WERI-Rb-1 (cell line): ENCODE data around the gene PIK3R3.

Source experiments
- DNase-seq: peaks from one replicate; pipeline ENCODE4 v3.0.0-alpha.2; 2020
- H3K27ac ChIP-seq: fragments of 250-450 bp; sonication (Bioruptor Pico); 2 replicates; pipeline ENCODE4 v1.5.1; 2020; ENCODE audit warnings: mild to moderate bottlenecking, moderate library complexity
- H3K27me3 ChIP-seq: fragments of 250-450 bp; sonication (Bioruptor Pico); 2 replicates; pipeline ENCODE4 v1.5.1; 2021; ENCODE audit warnings: mild to moderate bottlenecking, low read depth, moderate library complexity; ENCODE audit not compliant: insufficient read depth, severe bottlenecking
- H3K36me3 ChIP-seq: fragments of 250-450 bp; sonication (Bioruptor Pico); 2 replicates; pipeline ENCODE4 v1.5.1; 2020; ENCODE audit warnings: mild to moderate bottlenecking, moderate library complexity
- H3K4me3 ChIP-seq: 2 replicates; pipeline ENCODE4 v1.5.1; 2011; ENCODE audit warnings: low read depth, mild to moderate bottlenecking, control low read depth, low read length
- H3K9me3 ChIP-seq: fragments of 250-450 bp; sonication (Bioruptor Pico); 2 replicates; pipeline ENCODE4 v1.5.1; 2021; ENCODE audit warnings: mild to moderate bottlenecking, moderate library complexity; ENCODE audit not compliant: severe bottlenecking
- TF ChIP-seq, protein P1 (sequence below): IDR thresholded peaks from 2 replicates; pipeline ENCODE4 v1.5.1; 2011; ENCODE audit warnings: low read depth, mild to moderate bottlenecking, control low read depth, inconsistent platforms, low read length

PIK3R3 gene

GRCh38 chr1:46021046-46021996 lies 111.1 kb downstream of the PIK3R3 start:
- DNase-seq, result no peak
- TF ChIP-seq, protein P1, sequence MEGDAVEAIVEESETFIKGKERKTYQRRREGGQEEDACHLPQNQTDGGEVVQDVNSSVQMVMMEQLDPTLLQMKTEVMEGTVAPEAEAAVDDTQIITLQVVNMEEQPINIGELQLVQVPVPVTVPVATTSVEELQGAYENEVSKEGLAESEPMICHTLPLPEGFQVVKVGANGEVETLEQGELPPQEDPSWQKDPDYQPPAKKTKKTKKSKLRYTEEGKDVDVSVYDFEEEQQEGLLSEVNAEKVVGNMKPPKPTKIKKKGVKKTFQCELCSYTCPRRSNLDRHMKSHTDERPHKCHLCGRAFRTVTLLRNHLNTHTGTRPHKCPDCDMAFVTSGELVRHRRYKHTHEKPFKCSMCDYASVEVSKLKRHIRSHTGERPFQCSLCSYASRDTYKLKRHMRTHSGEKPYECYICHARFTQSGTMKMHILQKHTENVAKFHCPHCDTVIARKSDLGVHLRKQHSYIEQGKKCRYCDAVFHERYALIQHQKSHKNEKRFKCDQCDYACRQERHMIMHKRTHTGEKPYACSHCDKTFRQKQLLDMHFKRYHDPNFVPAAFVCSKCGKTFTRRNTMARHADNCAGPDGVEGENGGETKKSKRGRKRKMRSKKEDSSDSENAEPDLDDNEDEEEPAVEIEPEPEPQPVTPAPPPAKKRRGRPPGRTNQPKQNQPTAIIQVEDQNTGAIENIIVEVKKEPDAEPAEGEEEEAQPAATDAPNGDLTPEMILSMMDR, result no peak
- Histone ChIP-seq H3K36me3 (peaks cover 33% of the 10 kb centered on the region), H3K4me3 (no peak overlapping the region), H3K9me3 (no peaks in the 10 kb centered on the region), H3K27ac (no peak overlapping the region), H3K27me3 (no peaks in the 10 kb centered on the region)

DNA sequence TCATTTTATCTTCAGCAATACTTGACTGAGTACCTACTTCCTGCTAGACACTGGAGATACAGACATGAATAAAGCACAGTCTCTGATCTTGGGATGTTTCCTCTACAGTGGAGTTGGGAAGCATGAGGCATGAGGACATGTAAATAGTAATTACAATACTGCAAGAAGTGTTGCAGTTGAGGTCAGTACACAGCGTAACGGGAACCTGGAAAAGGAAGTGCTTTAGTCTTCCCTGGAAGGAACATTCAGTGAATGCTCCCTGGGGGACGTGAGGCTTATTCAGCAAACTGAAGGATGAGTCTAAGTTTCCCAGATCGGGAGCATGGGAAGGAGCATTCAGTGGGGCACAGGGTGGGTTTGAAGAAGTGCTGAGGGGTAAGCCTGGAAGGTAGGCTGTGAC lies 112.4 kb downstream of the PIK3R3 start:
- TF ChIP-seq, protein P1, result no peak
- DNase-seq, result no peak
- Histone ChIP-seq H3K27ac (no peak overlapping the region), H3K9me3 (no peaks in the 10 kb centered on the region), H3K36me3 (peaks cover 30% of the 10 kb centered on the region), H3K27me3 (no peaks in the 10 kb centered on the region), H3K4me3 (no peak overlapping the region)

DNA sequence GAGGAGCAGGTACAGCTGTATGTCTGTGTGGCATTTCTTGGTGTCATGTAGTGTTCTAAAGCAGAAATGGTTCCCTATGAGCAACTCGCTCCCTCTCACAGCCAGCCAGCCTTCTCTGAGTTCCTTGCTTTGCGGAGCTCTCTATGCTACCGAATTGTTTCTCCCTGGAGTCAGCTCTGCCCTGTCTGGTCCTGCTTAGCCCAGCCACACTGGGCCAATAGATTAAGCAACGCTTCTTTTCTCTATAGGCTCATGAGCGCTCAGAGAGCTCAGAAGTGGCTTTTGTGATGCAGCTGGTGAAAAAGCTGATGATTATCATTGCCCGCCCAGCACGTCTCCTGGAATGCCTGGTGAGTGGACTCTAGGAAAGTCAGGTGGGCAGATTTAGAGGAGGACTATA lies 113.1 kb downstream of the PIK3R3 start:
- H3K9me3 ChIP-seq, result no peaks in the 10 kb centered on the region

GRCh38 chr1:46017876-46018503 lies 114.4 kb downstream of the PIK3R3 start:
- TF ChIP-seq, protein P1, result no peak
- no peak overlapping the region for H3K4me3 ChIP-seq
- no peak for DNase-seq
- H3K9me3 ChIP-seq, result no peaks in the 10 kb centered on the region
- peaks cover 15% of the 10 kb centered on the region for H3K36me3 ChIP-seq
- H3K27ac ChIP-seq, result no peak overlapping the region
- no peaks in the 10 kb centered on the region for H3K27me3 ChIP-seq

More for the DNA sequence above, 113.1 kb downstream of the PIK3R3 start:
- no peak overlapping the region for H3K4me3 ChIP-seq
- H3K27ac ChIP-seq, result no peak overlapping the region
- H3K27me3 ChIP-seq, result no peaks in the 10 kb centered on the region
- no peak for DNase-seq
- TF ChIP-seq, protein P1, result no peak
- peaks cover 24% of the 10 kb centered on the region for H3K36me3 ChIP-seq

DNA sequence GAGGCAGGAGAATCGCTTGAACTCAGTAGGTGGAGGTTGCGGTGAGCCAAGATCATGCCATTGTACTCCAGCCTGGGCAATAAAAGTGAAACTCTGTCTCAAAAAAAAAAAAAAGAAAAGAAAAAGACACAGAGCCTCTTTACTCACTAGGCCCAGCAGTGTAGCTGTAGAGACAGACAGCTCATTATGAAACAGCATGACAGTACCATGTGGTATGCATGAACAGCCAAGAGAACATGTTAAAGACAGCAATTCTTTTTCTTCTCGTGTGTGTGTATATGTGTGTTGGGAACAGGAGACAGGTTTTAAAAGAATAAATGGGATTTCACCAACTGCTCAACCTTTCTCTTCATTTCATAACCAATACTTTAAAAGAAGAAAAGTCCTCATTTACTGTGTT lies 118.8 kb downstream of the PIK3R3 start:
- TF ChIP-seq, protein P1, result no peak
- H3K9me3 ChIP-seq, result no peaks in the 10 kb centered on the region
- DNase-seq, result no peak
- H3K4me3 ChIP-seq, result no peak overlapping the region
- H3K36me3 ChIP-seq, result peaks cover 39% of the 10 kb centered on the region
- no peak overlapping the region for H3K27ac ChIP-seq
- H3K27me3 ChIP-seq, result no peaks in the 10 kb centered on the region
